ENCODE measurements around the gene UNC5A. TPM values are rescaled to one million over a fixed set of nuclear protein-coding genes. Genes with fewer than 3 reads are reported as not detected.

UNC5A gene
- total and polyA plus RNA-seq, 9 of the 15 experiments (the other 6 are each of a cell fraction or from before 2014, with no cell fraction given), result not detected

GRCh38 chr5:176800024-176800423 lies 10.3 kb upstream of the UNC5A start:
- Histone ChIP-seq H3K4me3 (no peak overlapping the region), H3K27me3 (ENCODE audit: control insufficient read depth in 2 of 2, insufficient read depth in 2 of 2, low read length in 2 of 2) (peaks cover 32 to 54% of the 10 kb centered on the region in 2 experiments), H2AFZ (ENCODE audit: low read depth, low read length) (no peak overlapping the region), H3K9me1 (ENCODE audit: control insufficient read depth, insufficient read depth, low read length) (no peaks in the 10 kb centered on the region), H3K79me2 (ENCODE audit: control insufficient read depth, insufficient read depth, low read length) (no peaks in the 10 kb centered on the region), H4K20me1 (replicated peaks; ENCODE audit: control insufficient read depth, insufficient read depth, low read length) (peaks cover 10% of the 10 kb centered on the region; the same call in 1 of the 2 replicates), H3K27ac (ENCODE audit: extremely low read depth, low read depth, low read length) (no peak overlapping the region), H3K9ac (ENCODE audit: insufficient read depth in 1 of 2, low read depth in 2 of 2, low read length in 2 of 2) (no peak overlapping the region), H3K4me1 (replicated peaks in 1 of 2; ENCODE audit: control insufficient read depth in 2 of 2, insufficient read depth in 2 of 2, low read length in 2 of 2) (peaks cover 0 to 7% of the 10 kb centered on the region in 2 experiments; a peak in 1 of 5 replicates), H3K36me3 (ENCODE audit: control insufficient read depth, insufficient read depth, low read length) (no peaks in the 10 kb centered on the region), H3K9me3 (replicated peaks; ENCODE audit: control insufficient read depth, insufficient read depth, low read depth, low read length) (no peaks in the 10 kb centered on the region), H3K4me2 (ENCODE audit: insufficient read depth, low read length) (no peak overlapping the region)
- WGBS (ENCODE audit: insufficient coverage, low coverage, missing lambda C conversion rate), result 9% methylated on average over 6 of the region's 6 CpGs
- ChIA-PET CTCF (ENCODE audit: low intra/inter-chr PET ratio) (no interaction called here), POLR2A (no interaction called here)
- intact Hi-C loops (cut with micrococcal nuclease), result loop anchor here (10.0 kb wide), 1 partner anchor 135 kb away; no protein-coding TSS in a partner anchor
- TF ChIP-seq RB1 (IDR thresholded peaks at IDR 0.05; ENCODE audit: low read depth), result no peak
- TF ChIP-seq SAP30 (IDR thresholded peaks at IDR 0.05; ENCODE audit: borderline replicate concordance, insufficient read depth, low read depth, low read length, poor library complexity, severe bottlenecking), result no peak
- no peak for TF ChIP-seq HMBOX1 (IDR thresholded peaks at IDR 0.05)
- TF ChIP-seq CXXC5 (CRISPR knock-in tag; IDR thresholded peaks at IDR 0.05), result no peak
- no peak for TF ChIP-seq ZNF551 (CRISPR knock-in tag; IDR thresholded peaks at IDR 0.05)
- TF ChIP-seq STAT6 (CRISPR knock-in tag; IDR thresholded peaks at IDR 0.05), result no peak
- TF ChIP-seq HEY1 (CRISPR knock-in tag; IDR thresholded peaks at IDR 0.05; ENCODE audit: borderline replicate concordance), result no peak
- TF ChIP-seq RHOXF2B (CRISPR knock-in tag; conservative IDR thresholded peaks at IDR 0.05), result no peak
- TF ChIP-seq NELFE (IDR thresholded peaks at IDR 0.05; ENCODE audit: insufficient read depth, insufficient read length), result no peak
- no peak for TF ChIP-seq ZNF143 (CRISPR knock-in tag; IDR thresholded peaks at IDR 0.05)
- TF ChIP-seq BCL6 (CRISPR knock-in tag; IDR thresholded peaks at IDR 0.05), result no peak
- TF ChIP-seq DEAF1 (CRISPR knock-in tag; IDR thresholded peaks at IDR 0.05), result no peak
- TF ChIP-seq ZFPM2 (CRISPR knock-in tag; IDR thresholded peaks at IDR 0.05), result no peak
- no peak for TF ChIP-seq ZNF76 (CRISPR knock-in tag; IDR thresholded peaks at IDR 0.05; ENCODE audit: borderline replicate concordance)
- no peak for TF ChIP-seq IRF1 (CRISPR knock-in tag; IDR thresholded peaks at IDR 0.05; ENCODE audit: borderline replicate concordance)
- TF ChIP-seq PHF21A (IDR thresholded peaks at IDR 0.05; ENCODE audit: borderline replicate concordance, low read depth), result no peak
- TF ChIP-seq E2F3 (CRISPR knock-in tag; IDR thresholded peaks at IDR 0.05), result no peak
- no TSS peak for BruUV-seq (replicated peaks)
- ATAC-seq, result no peak
- no peak for DNase-seq (ENCODE audit: extremely low read depth in 1 of 4, low spot score in 3 of 4)
- no peak for FAIRE-seq
- in situ Hi-C loops (cut with MboI), result no loop called here
